UCSD-AML1 (cell line): Measurements from ENCODE around the gene ZNF215.
"Not testable (repeated sequence)": the region's sequence is repeated elsewhere in the genome, so short reads cannot be mapped to it uniquely, and the experiment has no call there.

Experiments
- DNase-seq: peaks from one replicate; lab custom pipeline; 2025; ENCODE audit not compliant: unreplicated experiment; lab: John Stamatoyannopoulos, UW

ZNF215 gene

DNA sequence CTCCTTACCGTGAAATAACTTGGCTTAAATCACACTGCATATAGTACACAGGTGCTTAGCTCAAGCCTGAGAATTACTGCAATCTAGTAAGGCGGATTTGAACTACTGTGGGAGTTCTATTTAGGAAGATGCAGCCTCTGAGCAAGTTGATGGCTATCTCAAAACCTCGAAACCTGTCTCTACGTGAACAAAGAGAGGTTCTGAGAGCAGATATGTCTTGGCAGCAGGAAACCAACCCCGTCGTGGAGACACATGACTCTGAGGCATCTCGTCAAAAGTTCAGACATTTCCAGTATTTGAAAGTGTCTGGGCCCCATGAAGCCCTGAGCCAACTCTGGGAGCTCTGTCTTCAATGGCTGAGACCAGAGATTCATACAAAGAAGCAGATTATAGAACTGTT lies 5.9 kb downstream of the ZNF215 start:
- DNase-seq, result no peak

DNA sequence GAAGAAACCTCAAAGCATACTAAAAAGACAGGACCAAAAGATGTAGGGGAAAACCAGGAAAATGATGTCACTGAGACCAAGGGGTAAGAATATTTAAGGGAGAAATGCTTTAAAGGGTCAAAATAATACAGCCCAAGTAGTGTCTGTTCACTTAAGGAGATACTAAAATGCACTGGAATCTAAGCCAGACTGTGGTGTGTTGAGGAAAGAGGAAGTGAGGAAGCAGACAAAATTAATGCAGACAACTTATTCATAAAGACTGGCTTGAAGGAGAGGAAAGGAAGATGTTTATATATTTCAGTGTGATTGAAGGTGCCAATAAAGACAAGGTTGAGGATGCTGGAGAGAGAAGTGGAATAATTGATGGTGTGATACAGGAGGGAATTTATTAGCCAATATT lies 15.7 kb downstream of the ZNF215 start:
- no peak for DNase-seq

DNA sequence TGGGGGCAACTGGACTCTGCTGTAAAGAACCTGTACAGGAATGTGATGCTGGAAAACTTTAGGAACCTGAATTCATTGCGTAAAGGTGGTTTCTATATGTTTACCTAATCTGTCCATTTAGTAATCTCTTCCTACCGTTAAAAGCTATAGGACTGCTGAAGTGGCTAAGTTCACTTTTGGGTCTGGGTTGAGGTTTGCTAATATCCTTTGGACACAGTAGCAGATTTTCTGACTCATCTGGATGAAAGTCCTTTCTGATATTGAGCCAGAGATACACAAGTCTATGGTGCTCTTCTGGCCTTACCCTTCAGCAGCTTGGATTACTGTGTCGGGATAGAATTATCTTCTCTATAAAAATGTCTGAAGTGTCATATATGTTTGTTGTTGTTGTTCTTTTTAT lies 16.9 kb downstream of the ZNF215 start:
- no peak for DNase-seq

DNA sequence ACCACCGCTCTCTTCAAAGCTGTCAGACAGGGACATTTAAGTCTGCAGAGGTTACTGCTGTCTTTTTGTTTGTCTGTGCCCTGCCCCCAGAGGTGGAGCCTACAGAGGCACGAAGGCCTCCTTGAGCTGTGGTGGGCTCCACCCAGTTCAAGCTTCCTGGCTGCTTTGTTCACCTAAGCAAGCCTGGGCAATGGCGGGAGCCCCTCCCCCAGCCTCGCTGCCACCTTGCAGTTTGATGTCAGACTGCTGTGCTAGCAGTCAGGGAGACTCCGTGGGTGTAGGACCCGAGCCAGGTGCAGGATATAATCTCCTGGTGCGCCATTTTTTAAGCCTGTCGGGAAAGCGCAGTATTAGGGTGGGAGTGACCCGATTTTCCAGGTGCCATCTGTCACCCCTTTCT lies 28.0 kb downstream of the ZNF215 start:
- not testable (repeated sequence) for DNase-seq

DNA sequence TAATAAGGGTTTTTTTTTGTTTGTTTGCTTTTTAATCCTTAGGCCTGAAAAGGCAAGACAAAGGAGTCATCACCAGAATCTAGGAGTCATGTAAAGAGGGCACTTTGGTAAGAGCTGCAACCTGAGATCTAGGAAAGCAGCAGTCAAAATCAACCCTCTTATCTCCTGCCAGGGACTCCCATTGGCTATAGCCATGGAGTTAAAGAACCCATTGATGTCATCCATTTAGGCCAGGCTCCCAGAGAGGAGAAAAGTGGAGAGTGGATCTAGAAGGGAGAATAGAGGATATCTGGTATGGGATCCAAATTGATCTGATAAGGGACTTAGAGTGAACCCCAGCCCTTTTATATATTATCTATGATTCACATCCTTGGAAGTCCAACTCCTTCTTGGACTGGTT lies 35.9 kb downstream of the ZNF215 start:
- DNase-seq, result no peak

DNA sequence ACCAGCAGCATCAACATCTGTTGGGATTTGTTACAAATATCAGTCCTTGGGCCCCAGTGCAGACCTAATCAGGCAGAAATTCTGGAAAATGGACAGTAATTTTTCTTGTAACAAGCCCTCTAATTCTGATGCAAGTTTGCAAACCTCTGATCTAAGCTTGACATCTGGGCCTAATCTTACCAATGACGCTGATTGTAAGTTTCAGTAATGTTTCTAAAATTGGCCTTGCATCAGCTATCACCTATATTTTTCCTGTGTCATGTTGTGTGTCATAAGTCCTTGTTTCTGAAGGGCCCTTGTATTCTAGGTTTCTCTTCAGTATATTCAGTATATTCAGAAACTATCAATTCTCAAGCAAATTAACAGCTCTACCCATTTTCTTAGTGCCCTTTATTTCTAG lies 36.4 kb downstream of the ZNF215 start:
- DNase-seq, result no peak

DNA sequence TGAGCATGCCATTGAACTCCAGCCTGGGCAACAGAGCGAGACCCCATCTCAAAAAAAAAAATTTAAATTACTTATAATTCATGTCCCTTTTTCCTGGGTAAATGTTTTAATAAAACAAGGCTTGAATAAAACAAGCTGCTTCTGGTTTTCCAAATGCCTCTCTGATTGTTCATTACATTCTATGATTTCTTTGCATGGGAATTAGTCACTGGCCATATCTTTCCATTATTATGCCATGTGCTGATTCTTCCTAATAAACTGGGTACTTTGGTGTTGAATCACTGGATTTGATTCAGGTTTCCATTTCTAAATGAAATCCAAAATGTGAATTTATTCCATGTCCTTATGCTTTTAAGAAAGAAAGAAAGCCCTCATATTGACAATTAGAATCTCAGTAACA lies 42.6 kb downstream of the ZNF215 start:
- no peak for DNase-seq

DNA sequence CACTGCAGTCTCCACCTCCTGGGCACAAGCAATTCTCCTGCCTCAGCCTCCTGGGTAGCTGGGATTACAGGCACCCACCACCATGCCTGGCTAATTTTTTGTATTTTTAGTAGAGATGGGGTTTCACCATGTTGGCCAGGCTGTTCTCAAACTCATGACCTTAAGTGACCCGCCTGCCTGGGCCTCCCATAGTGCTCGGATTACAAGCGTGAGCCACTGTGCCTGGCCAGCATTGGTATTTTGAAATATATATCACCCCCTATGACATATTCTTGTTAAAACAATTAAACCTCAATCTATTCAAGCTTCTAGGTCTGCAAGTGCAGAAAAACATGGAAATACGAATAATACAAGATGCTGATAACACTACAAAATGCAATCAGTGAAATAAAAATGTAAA lies 43.6 kb downstream of the ZNF215 start:
- DNase-seq, result not testable (repeated sequence)

DNA sequence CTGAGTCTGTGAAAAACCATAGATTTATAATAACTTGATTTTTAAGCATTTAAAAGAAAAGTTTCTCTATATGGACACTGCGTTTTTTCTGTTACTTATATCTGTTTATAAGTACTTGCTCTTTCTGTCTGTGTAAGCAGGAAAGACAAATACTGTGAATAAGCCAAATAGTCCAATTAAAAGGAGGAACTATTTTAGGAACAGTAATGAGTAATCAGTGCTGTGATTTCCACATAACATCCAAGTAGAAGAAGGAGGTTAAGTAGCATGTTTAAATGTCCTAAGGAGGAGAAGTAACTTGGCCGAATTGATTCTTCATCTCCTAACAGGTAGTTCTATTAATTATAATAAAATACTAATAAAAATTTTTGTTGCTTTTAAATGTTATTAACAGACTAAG lies 53.1 kb downstream of the ZNF215 start:
- DNase-seq, result no peak

DNA sequence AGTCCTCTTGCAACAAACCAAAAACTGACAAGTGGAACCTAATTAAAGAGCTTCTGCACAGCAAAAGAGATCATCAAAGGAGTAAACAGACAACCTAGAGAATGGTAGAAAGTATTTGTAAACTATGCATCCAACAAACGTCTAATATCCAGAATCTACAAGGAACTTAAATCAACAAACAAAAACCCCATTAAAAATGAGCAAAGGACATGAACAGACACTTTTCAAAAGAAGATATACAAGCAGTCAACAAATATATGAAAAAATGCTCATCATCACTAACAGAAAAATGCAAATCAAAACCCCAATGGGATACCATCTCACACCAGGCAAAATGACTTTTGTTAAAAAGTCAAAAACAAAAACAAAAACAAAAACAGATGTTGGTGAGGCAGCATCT lies 60.3 kb downstream of the ZNF215 start:
- DNase-seq, result no peak

DNA sequence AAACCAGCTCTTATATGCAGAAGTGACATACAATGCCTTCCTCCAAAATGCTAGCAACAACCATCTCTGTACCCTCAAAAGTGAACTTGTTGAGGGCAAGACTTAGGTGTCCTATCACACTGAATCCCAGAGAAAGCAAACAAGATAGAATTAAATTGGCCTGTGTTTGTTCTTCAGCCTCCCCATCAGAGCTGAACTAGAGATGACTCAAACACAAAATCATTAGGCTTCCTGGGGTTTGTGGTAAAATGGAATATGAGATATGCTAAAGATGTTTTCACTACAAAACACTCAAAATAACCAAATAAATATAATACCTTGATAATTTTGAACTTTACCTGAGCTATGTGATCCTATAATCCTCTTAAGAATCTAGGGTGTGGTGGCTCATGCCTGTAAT lies 62.3 kb downstream of the ZNF215 start:
- DNase-seq, result no peak

DNA sequence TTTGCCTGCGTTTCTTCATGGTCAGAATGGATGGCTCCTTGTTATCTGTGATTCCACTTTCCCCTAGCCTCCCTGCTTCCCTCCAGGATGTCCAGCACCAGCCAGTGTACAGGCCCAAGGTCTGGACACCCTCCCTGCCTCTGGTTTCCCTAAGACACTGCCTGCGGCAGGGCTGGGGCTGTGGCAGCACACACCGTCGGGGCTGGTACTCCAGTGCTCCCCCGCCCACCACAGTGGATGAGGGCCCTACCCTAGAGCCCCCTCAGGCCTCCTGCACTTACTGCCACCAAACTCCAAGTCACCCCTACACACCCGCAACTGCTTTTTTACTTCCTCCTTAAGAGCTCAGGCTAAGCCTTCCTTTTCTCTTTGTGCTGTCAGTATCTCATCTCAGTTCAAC lies 65.0 kb downstream of the ZNF215 start:
- no peak for DNase-seq

DNA sequence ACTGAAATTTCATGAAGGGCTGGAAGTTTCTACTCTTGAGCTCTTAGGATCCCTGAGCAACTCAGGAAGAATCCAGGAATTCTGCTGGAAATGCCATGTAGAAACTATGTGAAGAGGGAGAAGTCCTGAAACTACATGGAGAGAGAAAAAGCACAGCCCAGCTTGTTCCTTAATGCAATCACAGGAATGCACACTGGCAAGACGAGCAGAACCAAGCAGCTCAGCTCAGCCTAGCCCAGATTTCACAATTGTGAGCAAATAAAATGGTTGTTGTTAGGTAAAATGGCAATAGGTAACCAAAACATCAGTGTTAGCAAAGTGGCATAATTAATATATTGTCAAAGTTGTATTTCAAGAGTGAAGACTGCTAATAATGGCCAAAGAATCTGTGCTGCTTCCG lies 65.8 kb downstream of the ZNF215 start:
- DNase-seq, result no peak

DNA sequence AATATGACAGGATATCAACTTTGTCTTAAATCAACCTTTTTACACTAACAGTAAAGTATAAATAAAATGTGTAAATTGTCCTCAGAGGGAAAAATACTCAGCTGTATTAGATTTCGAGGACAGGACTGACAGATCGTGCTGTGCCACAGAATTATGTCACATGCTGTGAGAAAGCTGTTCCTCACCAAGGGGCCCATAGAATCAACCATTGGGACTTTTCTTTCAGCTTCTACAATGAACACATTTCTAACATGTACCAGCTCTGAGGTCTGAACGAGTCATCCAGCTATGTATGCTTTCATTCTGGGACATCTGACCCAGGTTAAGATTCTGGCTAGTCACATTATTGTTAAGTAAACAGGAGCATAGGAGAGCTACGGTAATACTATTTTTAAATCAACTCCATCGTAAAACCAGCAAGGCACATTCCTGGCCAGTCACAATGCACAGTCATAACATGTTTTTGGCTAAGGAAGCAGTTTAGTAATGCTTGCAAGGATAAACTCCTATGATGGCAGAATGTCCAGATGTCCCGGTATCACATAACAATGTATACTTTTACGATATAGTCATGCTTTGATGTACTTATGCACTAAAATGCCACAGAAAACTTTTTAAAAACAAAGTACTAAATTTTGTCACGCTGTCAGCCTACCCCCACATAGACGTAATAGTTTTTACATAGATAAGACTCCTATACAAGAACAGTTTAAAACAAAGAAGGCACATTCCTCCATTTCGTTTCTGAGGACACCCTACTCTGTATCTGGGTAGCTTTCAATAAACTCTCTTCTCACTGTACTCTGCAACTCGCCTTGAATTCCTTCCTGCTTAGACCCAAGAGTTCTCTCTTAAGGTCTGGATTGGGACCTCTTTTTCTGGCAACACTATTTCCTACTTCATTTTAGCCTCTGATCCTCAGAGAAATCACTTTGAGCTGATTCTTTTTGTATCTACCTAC lies 66.5 kb downstream of the ZNF215 start:
- no peak for DNase-seq

DNA sequence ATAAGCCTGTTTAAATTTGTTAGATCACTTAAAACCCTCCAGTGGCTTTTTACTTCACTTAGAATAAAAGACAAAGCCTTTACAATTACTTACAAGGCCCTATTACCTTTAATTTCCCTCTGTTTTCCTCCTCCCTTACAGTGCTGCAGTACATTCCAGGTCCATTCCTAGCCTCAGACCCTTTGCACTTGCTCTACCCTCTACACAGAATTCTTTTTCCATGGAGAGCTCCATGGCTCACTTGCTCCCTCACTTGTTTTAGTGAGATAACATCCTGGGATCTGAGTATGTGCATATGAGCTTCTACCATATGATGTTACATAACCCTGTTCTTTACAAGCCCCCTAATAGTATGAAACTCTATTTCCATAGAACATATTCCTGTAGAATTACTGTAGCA lies 69.5 kb downstream of the ZNF215 start:
- no peak for DNase-seq

DNA sequence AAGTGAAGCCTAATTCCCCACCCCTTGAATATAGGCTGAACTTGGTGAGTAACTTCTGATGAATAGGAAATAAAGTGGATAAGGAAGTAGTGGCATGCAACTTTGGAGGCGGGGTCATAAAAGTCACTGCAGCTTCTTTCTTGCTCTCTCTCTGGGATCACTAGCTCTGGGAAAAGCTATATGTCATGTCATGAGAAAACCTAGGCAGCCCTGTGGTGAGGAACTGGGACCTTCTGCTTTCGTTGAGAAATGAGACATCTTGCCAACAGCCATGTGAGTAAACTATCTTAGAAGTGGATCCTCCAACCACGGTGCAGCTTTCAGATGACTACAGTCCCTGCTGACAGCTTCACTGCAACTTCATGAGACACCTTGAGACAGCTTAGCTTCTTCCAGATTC lies 78.3 kb downstream of the ZNF215 start:
- no peak for DNase-seq
